Colon (tissue), 2 donors: ENCODE results near the gene SOWAHB.
"Not testable (repeated sequence)": the region's sequence is repeated elsewhere in the genome, so short reads cannot be mapped to it uniquely, and the experiment has no call there.

Source experiments
- FAIRE-seq: peaks from 2 replicates; lab custom pipeline; 2012; peaks lifted over from hg19 to GRCh38; lab: Jason Lieb, UNC
- donor health status: control.
- donor health status: control.

SOWAHB gene

GRCh38 chr4:76895619-76896018, 2.3 kb downstream of the SOWAHB start:
- FAIRE-seq = no peak

- FAIRE-seq = no peak
Measured at GRCh38 chr4:76894537-76895255, 3.2 kb downstream of the SOWAHB start.

GRCh38 chr4:76892601-76893000, 5.3 kb downstream of the SOWAHB start:
- no peak for FAIRE-seq

- FAIRE-seq = no peak
Measured at GRCh38 chr4:76892001-76892400, 5.9 kb downstream of the SOWAHB start.

GRCh38 chr4:76886848-76887441, 11.0 kb downstream of the SOWAHB start:
- no peak for FAIRE-seq

GRCh38 chr4:76886214-76886613, 11.7 kb downstream of the SOWAHB start:
- FAIRE-seq = no peak

- FAIRE-seq = no peak
Measured at GRCh38 chr4:76883147-76883546, 14.8 kb downstream of the SOWAHB start.

GRCh38 chr4:76882630-76883029, 15.3 kb downstream of the SOWAHB start:
- FAIRE-seq = no peak

- no peak for FAIRE-seq
Measured at GRCh38 chr4:76881375-76881774, 16.6 kb downstream of the SOWAHB start.

GRCh38 chr4:76879731-76880364, 18.1 kb downstream of the SOWAHB start:
- no peak for FAIRE-seq

GRCh38 chr4:76878641-76879165, 19.2 kb downstream of the SOWAHB start:
- FAIRE-seq = not testable (repeated sequence)

GRCh38 chr4:76874176-76874575, 23.8 kb downstream of the SOWAHB start:
- FAIRE-seq = no peak

- no peak for FAIRE-seq
Measured at GRCh38 chr4:76873495-76873894, 24.4 kb downstream of the SOWAHB start.

GRCh38 chr4:76872556-76872955, 25.4 kb downstream of the SOWAHB start:
- no peak for FAIRE-seq

GRCh38 chr4:76868780-76869179, 29.2 kb downstream of the SOWAHB start:
- not testable (repeated sequence) for FAIRE-seq

- no peak for FAIRE-seq
Measured at GRCh38 chr4:76867880-76868655, 29.9 kb downstream of the SOWAHB start.

GRCh38 chr4:76867377-76867776, 30.6 kb downstream of the SOWAHB start:
- no peak for FAIRE-seq

GRCh38 chr4:76866641-76867040, 31.3 kb downstream of the SOWAHB start:
- FAIRE-seq = no peak

GRCh38 chr4:76858319-76858718, 39.6 kb downstream of the SOWAHB start:
- FAIRE-seq = no peak

GRCh38 chr4:76857074-76857409, 40.9 kb downstream of the SOWAHB start:
- no peak for FAIRE-seq

GRCh38 chr4:76856243-76857073, 41.5 kb downstream of the SOWAHB start:
- FAIRE-seq = no peak

- no peak for FAIRE-seq
Measured at GRCh38 chr4:76854858-76855257, 43.1 kb downstream of the SOWAHB start.
